CD4-positive, alpha-beta T cell treated with Interleukin-2 at 100 ng/mL for 4 hours (primary cell): ENCODE results near the gene EML1.

Source experiments
- DNase-seq: peaks from one replicate; pipeline ENCODE4 v3.0.0-alpha.2; 2020; ENCODE audit warnings: low spot score

The EML1 gene

DNA sequence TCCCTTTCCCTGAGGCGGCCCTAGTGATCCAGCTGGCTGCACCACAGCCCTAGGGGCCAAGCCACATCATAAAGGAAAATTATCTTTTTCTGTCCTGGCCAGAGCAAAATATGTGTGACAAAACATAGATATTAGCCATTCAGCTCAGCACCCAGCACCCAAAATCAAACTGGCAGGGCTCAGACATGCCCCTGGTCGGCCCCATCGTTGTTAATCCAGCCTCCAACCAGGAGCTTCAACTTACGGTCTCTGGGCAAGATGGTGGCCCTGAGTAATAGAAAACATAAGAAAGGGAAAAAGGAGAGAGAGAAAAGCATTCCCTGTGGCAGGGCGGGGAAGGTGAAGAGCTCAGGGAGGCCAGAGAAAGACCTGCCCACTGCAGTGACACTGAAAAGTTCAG is 111.9 kb downstream of the EML1 start:
- DNase-seq: no peak

GRCh38 chr14:99907761-99908652 is 114.8 kb downstream of the EML1 start:
- no peak for DNase-seq

DNA sequence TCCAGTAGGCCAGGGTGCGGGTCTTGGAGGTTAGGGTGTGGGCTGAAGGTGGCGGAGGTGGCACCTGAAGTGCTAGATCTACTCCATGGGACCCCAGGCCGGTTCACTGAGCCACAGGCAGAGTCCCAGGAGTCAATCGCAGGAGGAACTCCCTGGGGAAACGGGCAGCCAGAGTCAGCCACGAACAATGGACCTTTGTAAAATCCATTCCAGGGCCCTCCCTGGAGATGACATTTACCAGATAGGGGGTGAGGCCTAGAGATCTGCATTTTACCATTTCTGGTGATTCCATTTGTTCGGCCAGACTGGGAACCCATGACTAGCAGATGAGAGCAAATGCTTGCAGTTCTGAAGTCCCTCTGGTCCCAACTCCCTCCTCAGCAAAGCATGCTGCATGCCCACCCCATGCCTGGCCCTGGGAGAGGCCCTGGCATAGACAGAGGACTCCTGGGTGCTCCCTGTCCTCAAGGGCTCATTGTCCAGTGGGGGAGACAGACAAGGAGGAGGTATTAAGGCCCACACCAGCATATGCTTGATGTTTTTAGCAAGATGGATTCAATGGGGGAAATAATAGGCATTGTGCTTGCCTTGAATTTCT is 115.5 kb downstream of the EML1 start:
- no peak for DNase-seq

DNA sequence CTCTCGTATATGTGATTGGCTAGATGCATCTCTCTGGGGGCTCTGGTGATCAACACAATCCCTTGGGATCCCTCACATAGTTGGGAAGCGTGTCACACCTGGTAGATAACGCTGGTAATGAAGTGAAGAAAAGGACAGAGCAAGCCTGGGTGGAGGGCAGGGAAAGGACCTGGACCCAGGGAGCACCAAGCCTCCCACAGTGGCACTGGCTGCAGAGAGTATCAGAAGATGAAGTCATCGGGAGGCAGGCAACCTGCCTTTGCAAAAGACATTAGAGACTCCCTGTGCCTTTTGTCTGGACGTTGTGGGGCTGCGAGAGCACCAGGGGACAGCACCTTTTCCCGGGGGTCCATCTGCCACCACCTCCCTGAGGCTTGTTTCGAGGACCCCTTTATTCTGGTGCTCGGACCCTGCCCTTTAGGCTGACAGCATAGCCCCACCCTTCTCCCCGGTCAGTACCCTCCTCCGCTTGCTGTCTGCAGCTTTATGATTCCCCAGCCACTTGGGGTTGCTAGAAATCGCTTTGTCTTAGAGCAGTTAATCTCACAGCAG is 116.4 kb downstream of the EML1 start:
- DNase-seq: no peak

- DNase-seq: no peak
Observed at GRCh38 chr14:99910337-99911309, 117.4 kb downstream of the EML1 start.

GRCh38 chr14:99915305-99916090 is 122.3 kb downstream of the EML1 start:
- DNase-seq: no peak

DNA sequence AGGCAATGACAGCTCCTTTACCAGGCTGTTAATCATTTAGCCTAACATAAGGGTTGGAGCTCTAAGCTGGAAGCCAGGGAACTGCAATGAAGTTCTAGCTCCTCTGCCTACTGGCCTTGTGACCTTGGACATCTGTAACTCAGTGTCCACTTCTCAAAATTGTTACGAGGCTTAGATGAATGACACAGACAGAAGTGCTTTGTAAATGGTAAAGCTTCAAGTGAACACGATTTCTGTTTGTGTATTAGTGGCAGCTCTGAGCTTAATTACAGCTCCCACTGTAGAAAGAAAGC is 122.8 kb downstream of the EML1 start:
- DNase-seq: no peak

- DNase-seq: no peak
Observed at GRCh38 chr14:99918781-99919180, 125.6 kb downstream of the EML1 start.

GRCh38 chr14:99921425-99921824 is 128.2 kb downstream of the EML1 start:
- no peak for DNase-seq

- no peak for DNase-seq
Observed at GRCh38 chr14:99924379-99924778, 131.2 kb downstream of the EML1 start.

- DNase-seq: no peak
Observed at GRCh38 chr14:99925471-99925870, 132.3 kb downstream of the EML1 start.

- DNase-seq: no peak
Observed at GRCh38 chr14:99928963-99929362, 135.8 kb downstream of the EML1 start.

GRCh38 chr14:99929601-99930000 is 136.4 kb downstream of the EML1 start:
- no peak for DNase-seq

- DNase-seq: no peak
Observed at GRCh38 chr14:99930420-99931274, 137.4 kb downstream of the EML1 start.

DNA sequence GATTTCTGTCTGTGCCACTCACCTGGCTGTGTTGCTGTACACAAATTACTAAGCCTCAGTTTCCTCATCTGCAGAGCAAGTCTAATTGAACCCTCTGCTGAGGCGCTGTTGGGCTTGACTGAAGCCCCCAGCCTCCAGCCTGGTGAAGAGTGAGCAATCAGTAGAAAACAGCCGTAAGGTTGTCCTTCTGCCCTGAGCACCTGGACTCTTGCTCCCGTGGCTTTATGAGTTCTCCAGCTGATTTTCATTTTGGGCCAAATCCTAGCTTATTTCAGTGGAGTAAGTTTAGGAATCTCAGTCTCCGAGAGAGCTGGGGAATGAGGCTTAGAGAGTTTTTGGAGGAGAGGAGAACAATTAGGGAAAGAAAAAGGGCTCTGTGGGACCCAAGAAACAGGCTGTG is 138.1 kb downstream of the EML1 start:
- no peak for DNase-seq

GRCh38 chr14:99936056-99936455 is 142.8 kb downstream of the EML1 start:
- DNase-seq: no peak

DNA sequence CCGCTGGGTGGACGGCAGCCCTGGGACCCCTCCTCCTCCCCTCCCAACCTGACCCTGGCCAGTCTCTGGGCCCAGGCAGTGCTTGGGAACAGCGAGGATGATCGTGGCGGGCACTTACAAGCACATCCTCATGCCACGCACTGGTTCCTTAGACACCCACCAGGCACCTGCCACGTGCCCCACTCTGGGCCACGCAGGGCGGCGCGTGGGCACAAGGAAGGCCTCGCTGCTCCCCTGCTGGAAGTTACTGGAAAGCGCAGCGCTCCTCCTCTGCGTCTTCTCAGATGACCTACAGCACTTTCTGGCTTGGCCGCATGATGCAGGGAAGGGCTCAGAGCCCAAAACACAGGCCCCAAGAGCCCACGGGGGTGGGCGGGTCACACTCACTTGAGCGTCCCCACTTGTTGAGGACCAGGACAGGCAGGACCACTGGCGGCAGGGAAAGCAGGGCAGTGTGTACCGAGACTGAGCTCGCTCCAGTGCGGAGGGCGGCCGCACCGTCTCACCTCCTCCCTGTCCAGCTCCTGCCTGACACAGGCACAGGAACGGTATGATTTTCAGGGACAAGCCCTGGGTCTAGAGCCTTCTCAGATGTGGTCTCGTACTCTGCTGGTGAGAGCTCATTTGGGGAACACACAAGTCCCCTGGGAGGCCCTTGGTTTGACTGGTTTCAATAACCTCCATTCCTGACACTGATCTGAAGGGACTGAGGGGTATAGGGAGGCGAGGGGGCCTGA is 143.7 kb downstream of the EML1 start:
- no peak for DNase-seq

GRCh38 chr14:99937475-99938244 is 144.4 kb downstream of the EML1 start:
- DNase-seq: no peak

- no peak for DNase-seq
Observed at GRCh38 chr14:99938376-99938775, 145.2 kb downstream of the EML1 start.
